Mesothelial cell of epicardium (in vitro differentiated cells): ENCODE measurements around the gene SLC2A4. TPM values are rescaled to one million over a fixed set of nuclear protein-coding genes. Genes with fewer than 3 reads are reported as not detected.
A peak's percentile ranks its signal among the peaks of the same experiment; 100 is the strongest.
"Not testable (repeated sequence)": the region's sequence is repeated elsewhere in the genome, so short reads cannot be mapped to it uniquely, and the experiment has no call there.

Source experiments
- DNase-seq, 2 experiments: peaks; one replicate each; pipeline ENCODE4 v3.0.0; 2021; ENCODE audit warnings: low spot score in 2 of 2; ENCODE audit not compliant: unreplicated experiment in 2 of 2
- H3K27ac Mint-ChIP-seq: 2 replicates; pipeline ENCODE4 v1.8.0; 2021; ENCODE audit warnings: mixed read lengths
- H3K27me3 Mint-ChIP-seq: 2 replicates; pipeline ENCODE4 v1.8.0; 2021; ENCODE audit warnings: low read depth, mixed read lengths
- H3K36me3 Mint-ChIP-seq: 2 replicates; pipeline ENCODE4 v1.8.0; 2021; ENCODE audit warnings: mixed read lengths
- H3K4me1 Mint-ChIP-seq: 2 replicates; pipeline ENCODE4 v1.8.0; 2021; ENCODE audit warnings: mixed read lengths
- H3K4me3 Mint-ChIP-seq: 2 replicates; pipeline ENCODE4 v1.8.0; 2021; ENCODE audit warnings: mild to moderate bottlenecking, moderate library complexity, mixed read lengths
- H3K9me3 Mint-ChIP-seq: 2 replicates; pipeline ENCODE4 v1.8.0; 2021; ENCODE audit warnings: mixed read lengths
- total RNA-seq: library from RNA; stranded (reverse); gene quantifications from 3 replicates; pipeline ENCODE4 v1.2.1, GENCODE V29; 2021
- TF ChIP-seq, protein P1 (sequence below): fragments of 200-600 bp; sonication (generic); IDR thresholded peaks from one replicate; pipeline ENCODE4 v1.5.0; 2021; ENCODE audit warnings: antibody characterized with exemption; ENCODE audit not compliant: unreplicated experiment

The SLC2A4 gene
- total RNA-seq, 1 donor from 2014 or later: 1.6 TPM

DNA sequence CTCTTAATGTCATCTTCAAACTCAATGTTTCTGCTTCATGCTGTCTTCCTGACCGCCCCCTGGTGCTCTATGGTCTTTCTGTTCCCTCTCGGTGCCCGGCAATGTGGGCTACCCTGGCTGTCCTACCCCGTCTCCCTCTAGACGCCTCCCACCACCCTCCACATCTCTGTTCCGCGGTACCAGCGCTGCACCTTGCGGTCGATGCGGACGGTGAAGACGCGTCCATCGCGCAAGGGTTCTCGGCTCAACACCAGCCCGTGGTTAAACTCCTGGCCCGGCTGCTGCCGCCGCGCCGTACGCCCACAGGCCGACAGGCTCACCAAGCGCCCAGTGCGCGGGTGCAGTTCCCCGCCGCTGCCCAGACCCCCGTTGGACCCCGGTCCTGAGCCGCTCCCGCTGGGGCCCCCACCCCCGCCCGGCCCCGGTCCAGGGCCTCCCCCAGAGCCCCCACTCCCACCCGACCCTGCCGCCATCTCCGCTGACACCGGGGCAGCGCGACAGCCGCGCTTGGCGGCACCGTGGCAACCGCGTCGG, 47.4 kb downstream of the SLC2A4 start, which contains the start of gene NEURL4:
TSS of gene NEURL4 (minus strand) at position 496 of the 534 bp plus-strand sequence. CDS start at position 473, 23 bp downstream.
- Mint-ChIP-seq H3K36me3 (peaks cover 6% of the 10 kb centered on the region), H3K27ac (peak within 1 kb of the TSS; percentile 97), H3K27me3 (no peaks in the 10 kb centered on the region), H3K9me3 (no peaks in the 10 kb centered on the region), H3K4me3 (peak within 1 kb of the TSS; percentile 89), H3K4me1 (peaks cover 31% of the 10 kb centered on the region)
- DNase-seq: no peak
- TF ChIP-seq, protein P1, sequence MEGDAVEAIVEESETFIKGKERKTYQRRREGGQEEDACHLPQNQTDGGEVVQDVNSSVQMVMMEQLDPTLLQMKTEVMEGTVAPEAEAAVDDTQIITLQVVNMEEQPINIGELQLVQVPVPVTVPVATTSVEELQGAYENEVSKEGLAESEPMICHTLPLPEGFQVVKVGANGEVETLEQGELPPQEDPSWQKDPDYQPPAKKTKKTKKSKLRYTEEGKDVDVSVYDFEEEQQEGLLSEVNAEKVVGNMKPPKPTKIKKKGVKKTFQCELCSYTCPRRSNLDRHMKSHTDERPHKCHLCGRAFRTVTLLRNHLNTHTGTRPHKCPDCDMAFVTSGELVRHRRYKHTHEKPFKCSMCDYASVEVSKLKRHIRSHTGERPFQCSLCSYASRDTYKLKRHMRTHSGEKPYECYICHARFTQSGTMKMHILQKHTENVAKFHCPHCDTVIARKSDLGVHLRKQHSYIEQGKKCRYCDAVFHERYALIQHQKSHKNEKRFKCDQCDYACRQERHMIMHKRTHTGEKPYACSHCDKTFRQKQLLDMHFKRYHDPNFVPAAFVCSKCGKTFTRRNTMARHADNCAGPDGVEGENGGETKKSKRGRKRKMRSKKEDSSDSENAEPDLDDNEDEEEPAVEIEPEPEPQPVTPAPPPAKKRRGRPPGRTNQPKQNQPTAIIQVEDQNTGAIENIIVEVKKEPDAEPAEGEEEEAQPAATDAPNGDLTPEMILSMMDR: no peak

DNA sequence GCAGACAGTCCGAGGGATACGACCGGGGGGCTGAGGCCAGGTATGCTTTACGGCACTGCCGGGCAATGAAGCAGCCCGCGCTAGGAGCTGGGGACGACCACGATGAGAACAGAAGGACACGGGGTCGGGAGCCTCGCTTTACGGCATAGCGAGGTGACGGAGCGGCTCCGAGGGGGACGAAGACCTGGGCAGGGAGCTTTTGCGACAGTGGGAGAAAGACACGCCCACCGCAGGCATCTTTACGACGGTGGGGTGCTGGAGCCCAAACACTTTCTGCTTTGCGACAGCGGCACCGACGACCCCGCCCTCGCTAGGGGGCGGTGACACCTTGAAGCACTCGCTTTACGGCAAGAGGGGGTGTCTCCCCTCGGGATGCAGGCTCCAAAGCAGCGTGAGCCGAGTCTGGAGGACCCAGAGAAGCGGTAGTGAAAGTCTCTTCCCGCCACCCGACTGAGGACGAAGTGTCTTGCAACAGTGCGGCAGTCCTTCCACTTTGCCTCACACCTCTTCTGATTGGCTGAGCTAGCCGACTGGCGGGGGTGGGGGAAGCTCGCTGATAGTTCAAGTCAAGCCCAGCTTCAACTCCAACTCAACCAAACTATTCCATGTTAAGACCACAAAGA, 48.0 kb downstream of the SLC2A4 start:
- Mint-ChIP-seq H3K36me3 (peaks cover 2% of the 10 kb centered on the region), H3K4me3 (peak overlapping the region; percentile 89), H3K27me3 (no peaks in the 10 kb centered on the region), H3K4me1 (peaks cover 31% of the 10 kb centered on the region), H3K9me3 (no peaks in the 10 kb centered on the region), H3K27ac (peak overlapping the region; percentile 97)
- peak; percentile 94 to 96 for DNase-seq
- TF ChIP-seq, protein P1: peak; percentile 27

DNA sequence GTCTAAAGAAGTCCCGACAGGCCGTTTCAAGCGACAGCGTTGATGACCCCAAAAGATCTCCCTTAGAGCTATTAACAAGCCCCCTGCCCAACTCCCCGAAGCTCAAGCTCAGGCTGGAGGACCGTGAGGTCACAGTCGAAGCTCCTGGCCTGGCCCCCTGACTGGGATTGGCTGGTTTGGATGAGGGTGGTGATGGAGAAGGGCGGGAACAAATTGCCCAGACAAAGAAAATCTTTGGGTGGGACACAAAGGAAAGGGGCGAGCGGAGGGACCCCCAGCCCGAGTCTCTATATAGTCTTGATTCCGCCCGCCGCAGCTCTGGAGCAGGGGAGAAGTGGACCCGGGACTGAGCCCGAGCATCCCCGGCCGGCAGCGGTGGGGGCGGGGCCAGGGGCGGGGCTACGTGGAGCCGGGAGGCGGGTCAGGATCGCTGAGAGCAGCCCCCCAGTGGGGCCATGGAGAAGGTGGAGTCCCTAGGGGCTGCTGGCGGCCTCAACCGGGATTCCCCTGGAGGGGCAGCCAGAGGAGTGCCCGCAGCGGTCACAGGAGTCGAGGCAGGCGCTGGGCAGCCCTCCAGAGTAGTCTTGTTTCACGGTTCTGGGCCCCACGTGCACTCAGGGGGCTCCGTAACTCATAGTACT, 48.6 kb downstream of the SLC2A4 start:
- DNase-seq: peak; percentile 67 to 79
- TF ChIP-seq, protein P1: no peak
- no peaks in the 10 kb centered on the region for H3K9me3 Mint-ChIP-seq
- peak overlapping the region; percentile 89 for H3K4me3 Mint-ChIP-seq
- H3K27me3 Mint-ChIP-seq: no peaks in the 10 kb centered on the region
- H3K27ac Mint-ChIP-seq: peak overlapping the region; percentile 97
- H3K36me3 Mint-ChIP-seq: peaks cover 2% of the 10 kb centered on the region
- H3K4me1 Mint-ChIP-seq: peaks cover 31% of the 10 kb centered on the region

DNA sequence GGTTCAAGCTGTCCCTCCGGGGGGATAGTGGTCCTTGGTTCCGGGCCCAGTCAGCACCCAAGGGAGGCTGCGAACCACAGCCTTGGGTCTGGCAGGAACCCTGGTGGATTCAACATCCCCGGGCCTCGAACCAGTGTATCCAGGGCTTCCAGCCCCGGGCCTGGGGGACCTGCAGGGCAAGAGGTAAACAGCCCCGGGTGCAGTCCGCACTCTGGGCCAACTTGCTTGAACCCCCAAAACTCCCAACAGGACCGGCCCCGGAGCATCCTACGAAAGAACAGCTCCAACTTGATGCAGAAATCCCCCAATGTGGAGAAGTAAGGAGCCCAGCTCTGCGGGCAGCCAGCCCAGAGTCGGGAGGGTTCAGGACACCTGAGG, 49.1 kb downstream of the SLC2A4 start:
- no peak for DNase-seq
- Mint-ChIP-seq H3K36me3 (no peaks in the 10 kb centered on the region), H3K27me3 (no peaks in the 10 kb centered on the region), H3K4me1 (peaks cover 31% of the 10 kb centered on the region), H3K9me3 (no peaks in the 10 kb centered on the region), H3K4me3 (peak overlapping the region; percentile 89), H3K27ac (peak overlapping the region; percentile 97)
- TF ChIP-seq, protein P1: no peak

DNA sequence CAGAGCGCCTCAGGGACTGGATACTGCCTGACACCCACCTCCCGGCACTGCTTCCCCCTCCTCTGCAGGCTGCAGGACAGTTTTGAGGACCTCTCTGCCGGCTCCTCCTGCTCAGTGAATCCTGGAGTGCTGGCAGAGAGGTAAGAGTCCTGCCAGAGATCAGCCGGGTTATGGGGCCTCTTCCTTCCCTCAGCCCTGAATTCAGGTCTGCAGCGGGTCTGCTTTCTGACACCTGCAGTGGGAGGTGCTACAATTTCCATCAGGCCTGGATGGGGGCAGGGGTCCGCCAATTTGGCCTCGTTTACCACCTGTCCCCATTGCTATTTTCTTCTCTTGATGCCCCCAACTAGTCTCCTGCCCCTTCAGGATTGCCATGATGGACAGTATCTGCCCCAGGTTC, 50.6 kb downstream of the SLC2A4 start:
- H3K4me1 Mint-ChIP-seq: peaks cover 31% of the 10 kb centered on the region
- TF ChIP-seq, protein P1: no peak
- peak overlapping the region; percentile 83 for H3K27ac Mint-ChIP-seq
- no peaks in the 10 kb centered on the region for H3K9me3 Mint-ChIP-seq
- H3K27me3 Mint-ChIP-seq: no peaks in the 10 kb centered on the region
- peak overlapping the region; percentile 46 for H3K4me3 Mint-ChIP-seq
- no peak for DNase-seq
- no peaks in the 10 kb centered on the region for H3K36me3 Mint-ChIP-seq

DNA sequence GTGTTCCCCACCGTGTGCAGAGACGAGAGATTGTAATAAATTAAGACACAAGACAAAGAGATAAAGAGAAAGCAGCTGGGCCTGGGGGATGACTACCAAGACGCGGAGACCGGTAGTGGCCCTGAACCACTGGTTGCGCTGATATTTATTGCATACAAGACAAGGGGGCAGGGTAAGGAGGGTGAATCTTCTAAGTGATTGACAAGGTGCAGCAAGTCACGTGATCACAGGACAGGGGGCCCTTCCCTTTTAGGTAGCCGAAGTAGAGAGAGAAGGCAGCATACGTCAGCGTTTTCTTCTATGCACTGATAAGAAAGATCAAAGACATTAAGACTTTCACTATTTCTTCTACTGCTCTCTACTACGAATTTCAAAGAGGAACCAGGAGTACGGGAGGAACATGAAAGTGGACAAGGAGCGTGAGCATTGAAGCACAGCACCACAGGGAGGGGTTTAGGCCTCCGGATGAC, 51.1 kb downstream of the SLC2A4 start:
- peaks cover 31% of the 10 kb centered on the region for H3K4me1 Mint-ChIP-seq
- H3K27ac Mint-ChIP-seq: peak overlapping the region; percentile 83
- DNase-seq, H3K9me3 Mint-ChIP-seq, H3K36me3 Mint-ChIP-seq, H3K27me3 Mint-ChIP-seq: not testable (repeated sequence)
- H3K4me3 Mint-ChIP-seq: peak overlapping the region; percentile 46
